ENCODE data around the gene PHLDB2. TPM values are rescaled to one million over a fixed set of nuclear protein-coding genes. Genes with fewer than 3 reads are reported as not detected.

Gene PHLDB2
- total RNA-seq, 1 experiment from 2014 or later: 143 TPM

GRCh38 chr3:111921181-111921580 is 62.1 kb downstream of the PHLDB2 start:
- intact Hi-C loops (cut with micrococcal nuclease): no loop called here
- TF ChIP-seq SIN3A (IDR thresholded peaks at IDR 0.05; ENCODE audit: low read depth) (no peak), ZNF274 (IDR thresholded peaks at IDR 0.05; ENCODE audit: low read depth, low read length) (no peak), POLR2AphosphoS5 (IDR thresholded peaks at IDR 0.05; ENCODE audit: low read depth, low read length) (no peak), EZH2phosphoT487 (IDR thresholded peaks at IDR 0.05; ENCODE audit: borderline replicate concordance) (no peak), CBX3 (IDR thresholded peaks at IDR 0.05; ENCODE audit: low read depth) (no peak), ZBTB33 (IDR thresholded peaks at IDR 0.05; ENCODE audit: extremely low read depth, insufficient replicate concordance, low read length) (no peak), TCF7L2 (IDR thresholded peaks at IDR 0.05; ENCODE audit: borderline replicate concordance, extremely low read depth, insufficient read depth, insufficient read length) (no peak), ZFX (IDR thresholded peaks at IDR 0.05) (no peak), JUND (IDR thresholded peaks at IDR 0.05) (no peak), REST (IDR thresholded peaks at IDR 0.05; ENCODE audit: low read depth) (no peak), CEBPB (IDR thresholded peaks at IDR 0.05; ENCODE audit: low read depth) (no peak), POLR2A (IDR thresholded peaks at IDR 0.05; ENCODE audit: borderline replicate concordance, extremely low read depth, insufficient read depth, insufficient read length) (no peak), YY1 (IDR thresholded peaks at IDR 0.05; ENCODE audit: extremely low read depth, insufficient replicate concordance, low read depth, low read length) (no peak)
- peaks cover 78% of the 10 kb centered on the region for H3K79me2 ChIP-seq (ENCODE audit: insufficient read depth, low read length)
- H2AFZ ChIP-seq (ENCODE audit: low read depth, low read length, poor library complexity, severe bottlenecking): no peak overlapping the region
- no peaks in the 10 kb centered on the region for H4K20me1 ChIP-seq (ENCODE audit: insufficient read depth)
- H3K4me1 ChIP-seq (ENCODE audit: control insufficient read depth in 1 of 2, insufficient read depth in 2 of 2, low read length in 2 of 2): peaks cover 73 to 95% of the 10 kb centered on the region in 2 experiments
- no peaks in the 10 kb centered on the region for H3K9me3 ChIP-seq (ENCODE audit: control insufficient read depth in 1 of 2, insufficient read depth in 1 of 2, low read depth in 1 of 2, low read length in 2 of 2)
- H3K9ac ChIP-seq (ENCODE audit: low read length): peak overlapping the region; percentile 28
- H3K4me2 ChIP-seq (ENCODE audit: low read length): peak overlapping the region; percentile 1; the same call in 1 of the 2 replicates
- no peaks in the 10 kb centered on the region for H3K9me2 ChIP-seq (ENCODE audit: insufficient read depth)
- ChIA-PET RAD21 (ENCODE audit: low non-redundant PET in 1 of 2, low total read pairs in 2 of 2, uncharacterized antibody in 2 of 2, unreplicated experiment in 2 of 2) (no interaction called here), CTCF (interaction anchor here (0.8 to 1.2 kb wide), 2 partner anchors 46 to 93 kb away, joined by 3 to 4 read pairs; no protein-coding TSS in a partner anchor), POLR2A (interaction anchor here (0.6 to 13.2 kb wide), 7 partner anchors 8 to 54 kb away, joined by 3 to 152 read pairs (median 24); no protein-coding TSS in a partner anchor)
- no peaks in the 10 kb centered on the region for H3K27me3 ChIP-seq (ENCODE audit: insufficient read depth, low read length)
- H3K27ac ChIP-seq (ENCODE audit: low read depth, low read length): peak overlapping the region; percentile 96
- peaks cover 16 to 51% of the 10 kb centered on the region in 2 experiments for H3K36me3 ChIP-seq (ENCODE audit: control insufficient read depth in 1 of 2, insufficient read depth in 2 of 2, low read length in 2 of 2)
- ATAC-seq (no peak), DNase-seq (ENCODE audit: low read depth, low spot score) (no peak)
- no peak overlapping the region for H3K4me3 ChIP-seq (replicated peaks in 1 of 2; ENCODE audit: low read depth in 1 of 2, low read length in 2 of 2)
- no TSS peak for BruUV-seq (replicated peaks)
